Keratinocyte (primary cell): Measurements from ENCODE around the gene TGFBI.

Experiments
- CTCF ChIP-seq, 3 experiments: IDR thresholded peaks in 1 of 3; conservative IDR thresholded peaks in 1 of 3; optimal IDR thresholded peaks in 1 of 3; 2 replicates in 2 of 3; 3 replicates in 1 of 3; pipeline versions ENCODE3 to v1.5.1; 2011; ENCODE audit warnings: low read length in 3 of 3, mild to moderate bottlenecking in 3 of 3, moderate library complexity in 2 of 3, control low read depth in 1 of 3, inconsistent platforms in 1 of 3; ENCODE audit not compliant: insufficient read depth in 2 of 3; ENCODE audit errors: extremely low read depth in 1 of 3
- EZH2 ChIP-seq: IDR thresholded peaks from one replicate; pipeline ENCODE4 v1.6.1; 2012; ENCODE audit warnings: inconsistent platforms, mild to moderate bottlenecking, low read length, moderate library complexity

- TF ChIP-seq EZH2: no peak
- TF ChIP-seq CTCF (optimal IDR thresholded peaks at IDR 0.05 in 1 of 3, IDR thresholded peaks at IDR 0.05 in 1 of 3, conservative IDR thresholded peaks at IDR 0.05 in 1 of 3; ENCODE audit: extremely low read depth in 1 of 3, insufficient read depth in 2 of 3, low read length in 3 of 3): no peak
These were observed 9.7 kb upstream of the TGFBI start for GRCh38 chr5:136018814-136019783.
